K562 (cell line): Measurements from ENCODE around the gene USP2. TPM values are rescaled to one million over a fixed set of nuclear protein-coding genes. Genes with fewer than 3 reads are reported as not detected.

Experiments
- ARNT ChIP-seq, 2 experiments: fragments of 450-650 bp; IDR thresholded peaks; 2 replicates each; pipeline ENCODE4 v1.6.1; 2016; ENCODE audit warnings: mild to moderate bottlenecking in 1 of 2
- ATF4 ChIP-seq: fragments of 450-650 bp; formaldehyde crosslinking; IDR thresholded peaks from 2 replicates; pipeline ENCODE4 v1.4.0; 2022; ENCODE audit warnings: mild to moderate bottlenecking, moderate library complexity
- CCNT2 ChIP-seq: IDR thresholded peaks from 2 replicates; pipeline ENCODE4 v1.6.1; 2011; ENCODE audit warnings: borderline replicate concordance, low read depth, mild to moderate bottlenecking, moderate library complexity, mixed read lengths, low read length; ENCODE audit not compliant: insufficient read length; ENCODE audit errors: extremely low read depth
- CEBPZ ChIP-seq: fragments of 150-350 bp; IDR thresholded peaks from 2 replicates; pipeline ENCODE4 v1.6.1; 2014; ENCODE audit warnings: low read depth, mild to moderate bottlenecking, low read length, borderline replicate concordance
- ETS2 ChIP-seq: IDR thresholded peaks from 2 replicates; pipeline ENCODE4 v1.6.1; 2016; ENCODE audit warnings: borderline replicate concordance, missing genetic modification characterization, mild to moderate bottlenecking, moderate library complexity, missing compliant biosample characterization; ENCODE audit not compliant: poor library complexity, severe bottlenecking
- FOXM1 ChIP-seq, 2 experiments: fragments of 450-650 bp in 1 of 2; sonication (generic) in 1 of 2; formaldehyde crosslinking in 1 of 2; IDR thresholded peaks; 2 replicates each; pipeline versions ENCODE4 v1.6.1 to v1.9.0; 2017 to 2022; ENCODE audit warnings: low read depth in 2 of 2, mild to moderate bottlenecking in 2 of 2, missing genetic modification reagents in 1 of 2, moderate library complexity in 1 of 2
- GTF2A2 ChIP-seq: IDR thresholded peaks from 2 replicates; pipeline ENCODE4 v1.6.1; 2016; ENCODE audit warnings: mild to moderate bottlenecking, missing genetic modification characterization, missing compliant biosample characterization
- LCOR ChIP-seq: sonication (generic); formaldehyde crosslinking; IDR thresholded peaks from 2 replicates; pipeline ENCODE4 v1.8.0; 2022; ENCODE audit warnings: mild to moderate bottlenecking, missing genetic modification reagents
- NR3C1 ChIP-seq: sonication (generic); formaldehyde crosslinking; IDR thresholded peaks from 2 replicates; pipeline ENCODE4 v1.8.1; 2022; ENCODE audit warnings: missing genetic modification reagents
- XRCC3 ChIP-seq: fragments of 450-650 bp; IDR thresholded peaks from 2 replicates; pipeline ENCODE4 v1.6.1; 2017; ENCODE audit warnings: mild to moderate bottlenecking, moderate library complexity
- ZEB2 ChIP-seq: fragments of 450-650 bp; IDR thresholded peaks from 2 replicates; pipeline ENCODE4 v1.6.1; 2016
- polyA plus RNA-seq, 8 experiments: library from polyadenylated mRNA; depleted of rRNA in 4 of 8; stranded (reverse) in 5 of 8; unstranded in 3 of 8; fragments of >200 nt; fragmentation: Nextera tagmentation in 2 of 8; fragmentation: Illumina TruSeq in 1 of 8; extraction: Ambion mirVana in 2 of 8; extraction: Trizol in 1 of 8; gene quantifications; 2 replicates each; pipeline versions ENCODE4 v1.2.1 to v1.2.3, GENCODE V29; 2011 to 2014; ENCODE audit warnings: inconsistent platforms in 1 of 8, missing spikeins in 1 of 8
- total RNA-seq, 7 experiments: library from RNA; depleted of rRNA in 6 of 7; stranded (reverse); fragments of >200 nt in 6 of 7; fragmentation: Illumina TruSeq in 2 of 7; extraction: Trizol in 2 of 7; gene quantifications; 2 replicates each; pipeline versions ENCODE4 v1.2.1 to v1.2.3, GENCODE V29; 2011 to 2021; ENCODE audit warnings: low replicate concordance in 1 of 7
- TF ChIP-seq, protein P1 (sequence below): sonication (generic); formaldehyde crosslinking; IDR thresholded peaks from 2 replicates; pipeline ENCODE4 v1.8.0; 2023; ENCODE audit warnings: mild to moderate bottlenecking, missing genetic modification reagents
- TF ChIP-seq, protein P2 (sequence below): fragments of 250-450 bp; sonication (Bioruptor Pico); IDR thresholded peaks from 2 replicates; pipeline ENCODE4 v1.9.0; 2021; ENCODE audit warnings: mild to moderate bottlenecking, inconsistent platforms
- TF ChIP-seq, protein P3 (sequence below): fragments of 250-450 bp; sonication (Bioruptor Pico); IDR thresholded peaks from 2 replicates; pipeline ENCODE4 v1.5.0; 2021

USP2 gene
- total and polyA plus RNA-seq, 9 of the 15 experiments (the other 6 are each of a cell fraction or from before 2014, with no cell fraction given), result 2.8 to 16.9 (median 3.9) TPM

- TF ChIP-seq, protein P1, sequence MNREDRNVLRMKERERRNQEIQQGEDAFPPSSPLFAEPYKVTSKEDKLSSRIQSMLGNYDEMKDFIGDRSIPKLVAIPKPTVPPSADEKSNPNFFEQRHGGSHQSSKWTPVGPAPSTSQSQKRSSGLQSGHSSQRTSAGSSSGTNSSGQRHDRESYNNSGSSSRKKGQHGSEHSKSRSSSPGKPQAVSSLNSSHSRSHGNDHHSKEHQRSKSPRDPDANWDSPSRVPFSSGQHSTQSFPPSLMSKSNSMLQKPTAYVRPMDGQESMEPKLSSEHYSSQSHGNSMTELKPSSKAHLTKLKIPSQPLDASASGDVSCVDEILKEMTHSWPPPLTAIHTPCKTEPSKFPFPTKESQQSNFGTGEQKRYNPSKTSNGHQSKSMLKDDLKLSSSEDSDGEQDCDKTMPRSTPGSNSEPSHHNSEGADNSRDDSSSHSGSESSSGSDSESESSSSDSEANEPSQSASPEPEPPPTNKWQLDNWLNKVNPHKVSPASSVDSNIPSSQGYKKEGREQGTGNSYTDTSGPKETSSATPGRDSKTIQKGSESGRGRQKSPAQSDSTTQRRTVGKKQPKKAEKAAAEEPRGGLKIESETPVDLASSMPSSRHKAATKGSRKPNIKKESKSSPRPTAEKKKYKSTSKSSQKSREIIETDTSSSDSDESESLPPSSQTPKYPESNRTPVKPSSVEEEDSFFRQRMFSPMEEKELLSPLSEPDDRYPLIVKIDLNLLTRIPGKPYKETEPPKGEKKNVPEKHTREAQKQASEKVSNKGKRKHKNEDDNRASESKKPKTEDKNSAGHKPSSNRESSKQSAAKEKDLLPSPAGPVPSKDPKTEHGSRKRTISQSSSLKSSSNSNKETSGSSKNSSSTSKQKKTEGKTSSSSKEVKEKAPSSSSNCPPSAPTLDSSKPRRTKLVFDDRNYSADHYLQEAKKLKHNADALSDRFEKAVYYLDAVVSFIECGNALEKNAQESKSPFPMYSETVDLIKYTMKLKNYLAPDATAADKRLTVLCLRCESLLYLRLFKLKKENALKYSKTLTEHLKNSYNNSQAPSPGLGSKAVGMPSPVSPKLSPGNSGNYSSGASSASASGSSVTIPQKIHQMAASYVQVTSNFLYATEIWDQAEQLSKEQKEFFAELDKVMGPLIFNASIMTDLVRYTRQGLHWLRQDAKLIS (CRISPR knock-in tag), result no peak
- TF ChIP-seq ATF4 (CRISPR knock-in tag) (no peak), ZEB2 (no peak), ETS2 (tag) (no peak), FOXM1 (IDR thresholded peaks at IDR 0.05; ENCODE audit: low read depth) (no peak), FOXM1 (CRISPR knock-in tag; IDR thresholded peaks at IDR 0.05; ENCODE audit: low read depth) (peak; percentile 39; the same call in 1 of the 2 replicates), NR3C1 (0 out of 2 replicates have a peak, but pooled peaks have one; percentile 32), ARNT (IDR thresholded peaks at IDR 0.05) (no peak), GTF2A2 (tag) (no peak), CCNT2 (peak; percentile 18), XRCC3 (no peak), LCOR (CRISPR knock-in tag) (no peak), CEBPZ (no peak)
- TF ChIP-seq, protein P2, sequence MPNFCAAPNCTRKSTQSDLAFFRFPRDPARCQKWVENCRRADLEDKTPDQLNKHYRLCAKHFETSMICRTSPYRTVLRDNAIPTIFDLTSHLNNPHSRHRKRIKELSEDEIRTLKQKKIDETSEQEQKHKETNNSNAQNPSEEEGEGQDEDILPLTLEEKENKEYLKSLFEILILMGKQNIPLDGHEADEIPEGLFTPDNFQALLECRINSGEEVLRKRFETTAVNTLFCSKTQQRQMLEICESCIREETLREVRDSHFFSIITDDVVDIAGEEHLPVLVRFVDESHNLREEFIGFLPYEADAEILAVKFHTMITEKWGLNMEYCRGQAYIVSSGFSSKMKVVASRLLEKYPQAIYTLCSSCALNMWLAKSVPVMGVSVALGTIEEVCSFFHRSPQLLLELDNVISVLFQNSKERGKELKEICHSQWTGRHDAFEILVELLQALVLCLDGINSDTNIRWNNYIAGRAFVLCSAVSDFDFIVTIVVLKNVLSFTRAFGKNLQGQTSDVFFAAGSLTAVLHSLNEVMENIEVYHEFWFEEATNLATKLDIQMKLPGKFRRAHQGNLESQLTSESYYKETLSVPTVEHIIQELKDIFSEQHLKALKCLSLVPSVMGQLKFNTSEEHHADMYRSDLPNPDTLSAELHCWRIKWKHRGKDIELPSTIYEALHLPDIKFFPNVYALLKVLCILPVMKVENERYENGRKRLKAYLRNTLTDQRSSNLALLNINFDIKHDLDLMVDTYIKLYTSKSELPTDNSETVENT (CRISPR knock-in tag), result no peak
- TF ChIP-seq, protein P3, sequence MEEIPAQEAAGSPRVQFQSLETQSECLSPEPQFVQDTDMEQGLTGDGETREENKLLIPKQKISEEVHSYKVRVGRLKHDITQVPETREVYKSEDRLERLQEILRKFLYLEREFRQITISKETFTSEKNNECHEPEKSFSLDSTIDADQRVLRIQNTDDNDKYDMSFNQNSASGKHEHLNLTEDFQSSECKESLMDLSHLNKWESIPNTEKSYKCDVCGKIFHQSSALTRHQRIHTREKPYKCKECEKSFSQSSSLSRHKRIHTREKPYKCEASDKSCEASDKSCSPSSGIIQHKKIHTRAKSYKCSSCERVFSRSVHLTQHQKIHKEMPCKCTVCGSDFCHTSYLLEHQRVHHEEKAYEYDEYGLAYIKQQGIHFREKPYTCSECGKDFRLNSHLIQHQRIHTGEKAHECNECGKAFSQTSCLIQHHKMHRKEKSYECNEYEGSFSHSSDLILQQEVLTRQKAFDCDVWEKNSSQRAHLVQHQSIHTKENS (CRISPR knock-in tag), result no peak
Measured at GRCh38 chr11:119316729-119317591, 64.5 kb downstream of the USP2 start, which contains the start of gene MCAM (continued).
